ENCODE results near the gene LCN2.

Gene LCN2

DNA sequence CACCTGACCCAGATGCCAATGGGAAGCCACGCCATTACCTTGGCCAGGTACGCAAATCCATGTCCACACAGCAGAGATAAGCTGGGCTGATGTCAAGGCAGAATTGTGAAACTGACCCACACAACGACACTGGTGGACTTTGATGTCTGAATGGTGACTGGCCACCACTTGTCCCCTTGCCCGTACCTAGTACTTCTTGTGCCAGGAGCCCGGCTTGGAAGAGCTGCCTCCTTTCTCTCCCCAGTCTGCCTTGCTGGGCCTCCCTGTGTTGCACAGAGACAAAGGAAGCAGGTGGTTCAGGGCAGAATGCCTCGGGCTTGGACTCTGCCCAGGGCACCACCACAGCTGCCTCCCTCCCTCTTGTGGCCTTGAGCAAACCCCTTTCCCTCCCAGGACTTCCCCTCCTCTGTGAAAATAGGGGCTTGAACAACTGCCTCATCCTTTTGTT, 45.1 kb upstream of the LCN2 start:
- Histone ChIP-seq H3K79me1 (replicated peaks; ENCODE audit: low read length, poor library complexity, severe bottlenecking) (peaks cover 44% of the 10 kb centered on the region), H4K8ac (ENCODE audit: low read length) (no peak overlapping the region), H2BK12ac (ENCODE audit: low read length in 2 of 2) (no peak overlapping the region), H3K9me3 (ENCODE audit: control insufficient read depth, low read length) (no peaks in the 10 kb centered on the region), H2BK15ac (ENCODE audit: low read depth, poor library complexity, severe bottlenecking) (no peak overlapping the region), H4K91ac (ENCODE audit: low read length) (peak overlapping the region; percentile 4), H3K23ac (ENCODE audit: low read length in 2 of 2) (no peak overlapping the region), H3K4me3 (ENCODE audit: insufficient read depth in 1 of 2, low read depth in 1 of 2, low read length in 2 of 2) (no peak overlapping the region), H3K9ac (ENCODE audit: low read length) (no peak overlapping the region), H3K4me1 (ENCODE audit: control insufficient read depth, insufficient read depth, low read depth, low read length) (peaks cover 34% of the 10 kb centered on the region), H2AK5ac (ENCODE audit: low read length, severe bottlenecking) (peak overlapping the region; percentile 7), H3K14ac (ENCODE audit: low read length in 2 of 2) (no peak overlapping the region), H3K27ac (ENCODE audit: low read length, poor library complexity, severe bottlenecking) (peak overlapping the region; percentile 0), H3K4me2 (ENCODE audit: low read length, poor library complexity, severe bottlenecking) (no peak overlapping the region), H3K18ac (ENCODE audit: low read depth in 1 of 2, low read length in 2 of 2) (no peak overlapping the region), H2AFZ (ENCODE audit: low read depth, low read length) (no peak overlapping the region), H3K4ac (ENCODE audit: low read depth in 1 of 2, low read length in 2 of 2) (no peak overlapping the region), H2BK5ac (ENCODE audit: low read depth, low read length, poor library complexity, severe bottlenecking) (no peak overlapping the region), H3K36me3 (ENCODE audit: control insufficient read depth in 1 of 2, insufficient read depth in 2 of 2, low read depth in 1 of 2, low read length in 2 of 2) (peaks cover 76 to 83% of the 10 kb centered on the region in 2 experiments), H3K27me3 (ENCODE audit: control insufficient read depth in 1 of 2, insufficient read depth in 1 of 2, low read length in 2 of 2) (no peaks in the 10 kb centered on the region), H2BK120ac (ENCODE audit: low read depth, low read length) (no peak overlapping the region)
- WGBS, result 94% methylated on average over 6 of the region's 6 CpGs
- no peak for DNase-seq

DNA sequence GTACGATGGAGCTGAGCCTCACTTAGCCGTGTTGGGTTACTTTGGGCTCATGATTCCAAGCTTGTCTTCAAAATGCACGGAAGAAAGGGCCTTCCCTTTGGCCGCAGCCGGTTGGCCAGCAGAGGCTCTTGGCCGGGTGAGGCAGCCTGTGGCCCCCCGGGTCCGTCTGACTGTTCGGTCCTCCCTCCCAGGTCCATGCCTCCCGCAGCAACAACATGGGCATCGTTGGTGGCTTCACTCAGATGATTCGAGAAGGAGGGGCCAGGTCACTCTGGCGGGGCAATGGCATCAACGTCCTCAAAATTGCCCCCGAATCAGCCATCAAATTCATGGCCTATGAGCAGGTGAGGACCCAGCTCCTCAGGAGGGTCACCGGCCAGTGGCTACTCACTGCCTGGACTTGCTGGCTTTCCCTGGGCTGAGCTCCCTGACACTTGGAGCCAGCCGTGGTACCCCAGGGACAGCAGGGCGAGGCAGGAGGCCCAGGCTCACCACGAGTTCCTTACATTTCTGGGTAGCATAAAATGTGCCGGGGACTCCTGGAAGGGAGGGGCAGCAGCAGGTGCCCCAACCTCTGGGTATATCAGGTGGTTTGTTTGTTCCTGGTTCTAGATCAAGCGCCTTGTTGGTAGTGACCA, 43.6 kb upstream of the LCN2 start:
- Histone ChIP-seq H3K27me3 (ENCODE audit: control insufficient read depth in 1 of 2, insufficient read depth in 1 of 2, low read length in 2 of 2) (no peaks in the 10 kb centered on the region), H2BK5ac (ENCODE audit: low read depth, low read length, poor library complexity, severe bottlenecking) (no peak overlapping the region), H3K4ac (ENCODE audit: low read depth in 1 of 2, low read length in 2 of 2) (no peak overlapping the region), H3K79me1 (replicated peaks; ENCODE audit: low read length, poor library complexity, severe bottlenecking) (peaks cover 41% of the 10 kb centered on the region), H4K8ac (ENCODE audit: low read length) (no peak overlapping the region), H2BK15ac (ENCODE audit: low read depth, poor library complexity, severe bottlenecking) (no peak overlapping the region), H3K27ac (ENCODE audit: low read length, poor library complexity, severe bottlenecking) (no peak overlapping the region), H3K9ac (ENCODE audit: low read length) (no peak overlapping the region), H4K91ac (ENCODE audit: low read length) (no peak overlapping the region), H2BK12ac (ENCODE audit: low read length in 2 of 2) (no peak overlapping the region), H3K14ac (ENCODE audit: low read length in 2 of 2) (no peak overlapping the region), H3K36me3 (ENCODE audit: control insufficient read depth in 1 of 2, insufficient read depth in 2 of 2, low read depth in 1 of 2, low read length in 2 of 2) (peaks cover 80 to 86% of the 10 kb centered on the region in 2 experiments), H2BK120ac (ENCODE audit: low read depth, low read length) (no peak overlapping the region), H2AK5ac (ENCODE audit: low read length, severe bottlenecking) (no peak overlapping the region), H3K23ac (ENCODE audit: low read length in 2 of 2) (no peak overlapping the region), H3K9me3 (ENCODE audit: control insufficient read depth, low read length) (no peaks in the 10 kb centered on the region), H3K4me3 (ENCODE audit: insufficient read depth in 1 of 2, low read depth in 1 of 2, low read length in 2 of 2) (no peak overlapping the region), H3K4me1 (ENCODE audit: control insufficient read depth, insufficient read depth, low read depth, low read length) (peaks cover 21% of the 10 kb centered on the region), H3K18ac (ENCODE audit: low read depth in 1 of 2, low read length in 2 of 2) (no peak overlapping the region), H3K4me2 (ENCODE audit: low read length, poor library complexity, severe bottlenecking) (no peak overlapping the region), H2AFZ (ENCODE audit: low read depth, low read length) (no peak overlapping the region)
- 93% methylated on average over 21 of the region's 21 CpGs for WGBS
- no peak for DNase-seq

DNA sequence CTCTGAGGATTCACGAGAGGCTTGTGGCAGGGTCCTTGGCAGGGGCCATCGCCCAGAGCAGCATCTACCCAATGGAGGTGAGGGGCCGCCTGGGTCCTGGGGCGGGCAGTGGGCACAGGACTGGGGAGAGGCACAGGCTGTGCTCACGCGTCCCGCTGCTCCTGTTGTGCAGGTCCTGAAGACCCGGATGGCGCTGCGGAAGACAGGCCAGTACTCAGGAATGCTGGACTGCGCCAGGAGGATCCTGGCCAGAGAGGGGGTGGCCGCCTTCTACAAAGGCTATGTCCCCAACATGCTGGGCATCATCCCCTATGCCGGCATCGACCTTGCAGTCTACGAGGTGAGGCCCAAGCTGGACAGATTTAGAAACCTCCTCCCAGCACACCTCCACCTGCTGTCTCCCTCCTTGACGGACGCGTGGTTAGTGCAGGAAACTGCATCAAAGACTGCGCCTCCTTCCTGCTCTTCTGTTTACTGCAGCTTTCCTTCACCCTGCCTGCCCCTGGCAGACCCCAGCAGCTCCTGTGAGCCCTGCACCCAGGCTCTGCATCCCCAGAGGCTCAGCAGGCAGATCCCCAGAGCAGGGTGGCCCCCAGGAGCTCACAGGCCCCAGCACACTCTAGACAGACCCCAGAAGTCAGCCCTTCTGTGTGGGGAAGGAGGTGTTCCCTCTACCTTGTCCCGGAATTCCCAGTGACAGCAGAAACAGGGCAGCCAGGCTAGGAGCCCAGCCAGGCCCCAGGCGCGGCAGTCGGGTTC, 42.9 kb upstream of the LCN2 start:
- no peaks in the 10 kb centered on the region for H3K27me3 ChIP-seq (ENCODE audit: control insufficient read depth in 1 of 2, insufficient read depth in 1 of 2, low read length in 2 of 2)

DNA sequence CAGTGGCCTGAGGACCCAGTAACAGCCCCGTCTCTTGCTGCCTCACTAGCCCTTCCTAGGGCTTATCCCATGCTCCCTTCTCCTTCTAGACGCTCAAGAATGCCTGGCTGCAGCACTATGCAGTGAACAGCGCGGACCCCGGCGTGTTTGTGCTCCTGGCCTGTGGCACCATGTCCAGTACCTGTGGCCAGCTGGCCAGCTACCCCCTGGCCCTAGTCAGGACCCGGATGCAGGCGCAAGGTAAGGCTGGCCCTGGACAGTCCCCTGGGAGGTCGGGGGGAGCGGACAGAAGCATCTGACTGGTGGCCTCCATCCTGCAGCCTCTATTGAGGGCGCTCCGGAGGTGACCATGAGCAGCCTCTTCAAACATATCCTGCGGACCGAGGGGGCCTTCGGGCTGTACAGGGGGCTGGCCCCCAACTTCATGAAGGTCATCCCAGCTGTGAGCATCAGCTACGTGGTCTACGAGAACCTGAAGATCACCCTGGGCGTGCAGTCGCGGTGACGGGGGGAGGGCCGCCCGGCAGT, 42.2 kb upstream of the LCN2 start:
- no peak overlapping the region for H3K4me3 ChIP-seq (ENCODE audit: insufficient read depth in 1 of 2, low read depth in 1 of 2, low read length in 2 of 2)
- H3K23ac ChIP-seq (ENCODE audit: low read length in 2 of 2), result no peak overlapping the region
- H3K79me1 ChIP-seq (replicated peaks; ENCODE audit: low read length, poor library complexity, severe bottlenecking), result peaks cover 38% of the 10 kb centered on the region
- H3K27me3 ChIP-seq (ENCODE audit: control insufficient read depth in 1 of 2, insufficient read depth in 1 of 2, low read length in 2 of 2), result no peaks in the 10 kb centered on the region
- peaks cover 68 to 73% of the 10 kb centered on the region in 2 experiments for H3K36me3 ChIP-seq (ENCODE audit: control insufficient read depth in 1 of 2, insufficient read depth in 2 of 2, low read depth in 1 of 2, low read length in 2 of 2)
- H3K4me1 ChIP-seq (ENCODE audit: control insufficient read depth, insufficient read depth, low read depth, low read length), result peaks cover 13% of the 10 kb centered on the region
- H3K9ac ChIP-seq (ENCODE audit: low read length), result no peak overlapping the region
- H2BK5ac ChIP-seq (ENCODE audit: low read depth, low read length, poor library complexity, severe bottlenecking), result no peak overlapping the region
- no peak overlapping the region for H2BK15ac ChIP-seq (ENCODE audit: low read depth, poor library complexity, severe bottlenecking)
- H2AFZ ChIP-seq (ENCODE audit: low read depth, low read length), result no peak overlapping the region
- DNase-seq, result no peak
- no peak overlapping the region for H4K8ac ChIP-seq (ENCODE audit: low read length)
- no peak overlapping the region for H3K27ac ChIP-seq (ENCODE audit: low read length, poor library complexity, severe bottlenecking)
- 96% methylated on average over 23 of the region's 23 CpGs for WGBS
- peak overlapping the region; percentile 27 for H4K91ac ChIP-seq (ENCODE audit: low read length)
- H2BK120ac ChIP-seq (ENCODE audit: low read depth, low read length), result no peak overlapping the region
- no peak overlapping the region for H3K4me2 ChIP-seq (ENCODE audit: low read length, poor library complexity, severe bottlenecking)
- no peak overlapping the region for H3K18ac ChIP-seq (ENCODE audit: low read depth in 1 of 2, low read length in 2 of 2)
- no peak overlapping the region for H3K14ac ChIP-seq (ENCODE audit: low read length in 2 of 2)
- no peaks in the 10 kb centered on the region for H3K9me3 ChIP-seq (ENCODE audit: control insufficient read depth, low read length)
- H2BK12ac ChIP-seq (ENCODE audit: low read length in 2 of 2), result no peak overlapping the region
- no peak overlapping the region for H3K4ac ChIP-seq (ENCODE audit: low read depth in 1 of 2, low read length in 2 of 2)
- no peak overlapping the region for H2AK5ac ChIP-seq (ENCODE audit: low read length, severe bottlenecking)

More for the DNA sequence above, 42.9 kb upstream of the LCN2 start:
- Histone ChIP-seq H3K9ac (ENCODE audit: low read length) (no peak overlapping the region), H3K23ac (ENCODE audit: low read length in 2 of 2) (no peak overlapping the region), H3K9me3 (ENCODE audit: control insufficient read depth, low read length) (no peaks in the 10 kb centered on the region), H3K4me1 (ENCODE audit: control insufficient read depth, insufficient read depth, low read depth, low read length) (peaks cover 16% of the 10 kb centered on the region), H2BK12ac (ENCODE audit: low read length in 2 of 2) (no peak overlapping the region), H2BK120ac (ENCODE audit: low read depth, low read length) (no peak overlapping the region), H3K36me3 (ENCODE audit: control insufficient read depth in 1 of 2, insufficient read depth in 2 of 2, low read depth in 1 of 2, low read length in 2 of 2) (peaks cover 74 to 79% of the 10 kb centered on the region in 2 experiments), H2AFZ (ENCODE audit: low read depth, low read length) (no peak overlapping the region), H2BK5ac (ENCODE audit: low read depth, low read length, poor library complexity, severe bottlenecking) (no peak overlapping the region), H3K14ac (ENCODE audit: low read length in 2 of 2) (no peak overlapping the region), H3K4ac (ENCODE audit: low read depth in 1 of 2, low read length in 2 of 2) (no peak overlapping the region), H2BK15ac (ENCODE audit: low read depth, poor library complexity, severe bottlenecking) (no peak overlapping the region), H3K79me1 (replicated peaks; ENCODE audit: low read length, poor library complexity, severe bottlenecking) (peaks cover 38% of the 10 kb centered on the region), H3K4me2 (ENCODE audit: low read length, poor library complexity, severe bottlenecking) (no peak overlapping the region), H4K91ac (ENCODE audit: low read length) (no peak overlapping the region), H3K18ac (ENCODE audit: low read depth in 1 of 2, low read length in 2 of 2) (no peak overlapping the region), H3K27ac (ENCODE audit: low read length, poor library complexity, severe bottlenecking) (no peak overlapping the region), H4K8ac (ENCODE audit: low read length) (no peak overlapping the region), H3K4me3 (ENCODE audit: insufficient read depth in 1 of 2, low read depth in 1 of 2, low read length in 2 of 2) (no peak overlapping the region), H2AK5ac (ENCODE audit: low read length, severe bottlenecking) (no peak overlapping the region)
- WGBS, result 98% methylated on average over 23 of the region's 23 CpGs
- no peak for DNase-seq
